Trophoblast cell (in vitro differentiated cells and primary cell): ENCODE results near the gene GNG12.

ENCODE experiments used
- DNase-seq, 2 donors: peaks; one replicate each; pipeline ENCODE4 v3.0.0-alpha.2; 2016
- H2AFZ ChIP-seq: 2 replicates; pipeline ENCODE4 v1.6.1; 2013; ENCODE audit warnings: low read length, moderate library complexity, mild to moderate bottlenecking; ENCODE audit not compliant: insufficient read depth, poor library complexity
- H2AK5ac ChIP-seq: 2 replicates; pipeline ENCODE4 v1.6.1; 2013; ENCODE audit warnings: mild to moderate bottlenecking, low read length
- H2BK120ac ChIP-seq: 2 replicates; pipeline ENCODE4 v1.6.1; 2013; ENCODE audit warnings: low read length, mild to moderate bottlenecking, moderate library complexity; ENCODE audit not compliant: insufficient read depth, poor library complexity
- H2BK12ac ChIP-seq: 2 replicates; pipeline ENCODE4 v1.6.1; 2013; ENCODE audit warnings: mild to moderate bottlenecking, low read length, moderate library complexity
- H2BK5ac ChIP-seq: 2 replicates; pipeline ENCODE4 v1.6.1; 2013; ENCODE audit warnings: low read length, low read depth, moderate library complexity, mild to moderate bottlenecking; ENCODE audit not compliant: poor library complexity
- H3K14ac ChIP-seq: 2 replicates; pipeline ENCODE4 v1.6.1; 2013; ENCODE audit warnings: mild to moderate bottlenecking, low read length
- H3K18ac ChIP-seq: 2 replicates; pipeline ENCODE4 v1.6.1; 2013; ENCODE audit warnings: mild to moderate bottlenecking, low read length
- H3K23ac ChIP-seq: 2 replicates; pipeline ENCODE4 v1.6.1; 2013; ENCODE audit warnings: low read length
- H3K27ac ChIP-seq: 2 replicates; pipeline ENCODE4 v1.5.1; 2013; ENCODE audit warnings: low read depth, mild to moderate bottlenecking, inconsistent platforms, low read length, moderate library complexity
- H3K27me3 ChIP-seq: 2 replicates; pipeline ENCODE4 v1.6.1; 2013; ENCODE audit warnings: inconsistent platforms, mild to moderate bottlenecking, low read length, moderate library complexity; ENCODE audit not compliant: insufficient read depth
- H3K36me3 ChIP-seq, 2 experiments: 1 replicate in 1 of 2; 2 replicates in 1 of 2; pipeline ENCODE4 v1.6.1; 2013; ENCODE audit warnings: low read length in 2 of 2, mild to moderate bottlenecking in 2 of 2, moderate library complexity in 1 of 2; ENCODE audit not compliant: insufficient read depth in 2 of 2, control insufficient read depth in 1 of 2
- H3K4ac ChIP-seq: 2 replicates; pipeline ENCODE4 v1.6.1; 2013; ENCODE audit warnings: low read depth, mild to moderate bottlenecking, low read length, moderate library complexity
- H3K4me1 ChIP-seq, 2 experiments: 1 replicate in 1 of 2; 2 replicates in 1 of 2; pipeline ENCODE4 v1.6.1; 2013; ENCODE audit warnings: low read length in 2 of 2, mild to moderate bottlenecking in 2 of 2, moderate library complexity in 1 of 2; ENCODE audit not compliant: insufficient read depth in 2 of 2, control insufficient read depth in 1 of 2
- H3K4me2 ChIP-seq: 2 replicates; pipeline ENCODE4 v1.6.1; 2013; ENCODE audit warnings: inconsistent platforms, mild to moderate bottlenecking, low read length, moderate library complexity
- H3K4me3 ChIP-seq: 2 replicates; pipeline ENCODE4 v1.5.1; 2013; ENCODE audit warnings: mild to moderate bottlenecking, low read depth, low read length, inconsistent platforms
- H3K79me1 ChIP-seq: one replicate; pipeline ENCODE4 v1.6.1; 2013; ENCODE audit warnings: low read length
- H3K79me2 ChIP-seq: 2 replicates; pipeline ENCODE4 v1.6.1; 2013; ENCODE audit warnings: low read length, mild to moderate bottlenecking; ENCODE audit not compliant: control insufficient read depth, insufficient read depth, poor library complexity
- H3K9ac ChIP-seq: 2 replicates; pipeline ENCODE4 v1.6.1; 2013; ENCODE audit warnings: mild to moderate bottlenecking, low read length
- H3K9me3 ChIP-seq: 2 replicates; pipeline ENCODE4 v1.6.1; 2013; ENCODE audit warnings: low read depth, mild to moderate bottlenecking, control low read depth, inconsistent platforms, low read length; ENCODE audit not compliant: insufficient read depth
- H4K12ac ChIP-seq: 2 replicates; pipeline ENCODE4 v1.6.1; 2013; ENCODE audit warnings: low read depth, mild to moderate bottlenecking, low read length, moderate library complexity
- H4K8ac ChIP-seq: 2 replicates; pipeline ENCODE4 v1.6.1; 2013; ENCODE audit warnings: low read depth, mild to moderate bottlenecking, low read length, moderate library complexity
- H4K91ac ChIP-seq: one replicate; pipeline ENCODE4 v1.6.1; 2013; ENCODE audit warnings: low read depth, mild to moderate bottlenecking, low read length, moderate library complexity
- WGBS: extraction: QIAGEN DNeasy Blood & Tissue Kit; methylation state at CpG from one replicate; pipeline ENCODE4 v1.1.7; 2013; ENCODE audit warnings: missing lambda C conversion rate; ENCODE audit not compliant: insufficient read length, insufficient coverage; ENCODE audit errors: extremely low coverage; 5-methylcytosine and 5-hydroxymethylcytosine counted together

GNG12 gene

GRCh38 chr1:67803380-67804279 is 29.6 kb downstream of the GNG12 start:
- H2BK12ac ChIP-seq, result no peak overlapping the region
- H3K18ac ChIP-seq, result no peak overlapping the region
- no peak overlapping the region for H3K4ac ChIP-seq
- H3K4me1 ChIP-seq, result peaks cover 0 to 4% of the 10 kb centered on the region in 2 experiments
- no CpG with 5 or more reads among the region's 7 CpGs for WGBS
- no peaks in the 10 kb centered on the region for H3K79me2 ChIP-seq
- H2AK5ac ChIP-seq, result no peak overlapping the region
- H3K9ac ChIP-seq, result no peak overlapping the region
- H3K36me3 ChIP-seq, result no peaks in the 10 kb centered on the region
- no peaks in the 10 kb centered on the region for H3K79me1 ChIP-seq
- no peak overlapping the region for H4K12ac ChIP-seq
- no peak overlapping the region for H2AFZ ChIP-seq
- H2BK5ac ChIP-seq, result no peak overlapping the region
- H3K14ac ChIP-seq, result no peak overlapping the region
- no peaks in the 10 kb centered on the region for H3K9me3 ChIP-seq
- no peak overlapping the region for H3K4me2 ChIP-seq
- H3K4me3 ChIP-seq, result no peak overlapping the region
- H4K8ac ChIP-seq, result peak overlapping the region; percentile 1
- no peak overlapping the region for H3K27ac ChIP-seq
- no peak overlapping the region for H2BK120ac ChIP-seq
- H3K27me3 ChIP-seq, result no peaks in the 10 kb centered on the region
- peak; percentile 57 to 66 for DNase-seq
- no peak overlapping the region for H3K23ac ChIP-seq
- no peak overlapping the region for H4K91ac ChIP-seq

DNA sequence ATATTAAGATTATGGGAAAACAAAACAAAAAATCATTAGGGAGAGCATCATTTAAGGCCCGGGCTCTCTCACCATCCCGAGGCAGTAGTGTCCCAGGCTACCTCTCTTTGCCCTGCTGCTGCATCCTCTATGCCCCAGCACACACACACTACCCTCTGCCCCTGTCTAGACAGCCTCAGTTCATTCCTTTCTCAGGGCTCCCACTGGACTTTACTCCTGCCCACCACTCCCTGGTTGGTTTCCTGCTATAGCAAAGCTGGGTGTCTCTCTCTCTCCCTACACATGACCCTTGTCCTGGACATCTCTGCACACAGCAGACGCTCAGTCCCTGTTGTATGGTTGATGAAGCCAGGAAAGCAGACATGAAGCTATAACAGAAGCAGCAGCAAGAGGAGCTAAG is 30.7 kb downstream of the GNG12 start:
- Histone ChIP-seq H2BK5ac (no peak overlapping the region), H2BK12ac (no peak overlapping the region), H3K18ac (no peak overlapping the region), H3K4me3 (no peak overlapping the region), H3K4me2 (no peak overlapping the region), H2AFZ (no peak overlapping the region), H3K79me1 (no peaks in the 10 kb centered on the region), H4K8ac (no peak overlapping the region), H3K23ac (no peak overlapping the region), H3K27me3 (no peaks in the 10 kb centered on the region), H3K4me1 (peaks cover 0 to 4% of the 10 kb centered on the region in 2 experiments), H4K91ac (no peak overlapping the region), H3K36me3 (no peaks in the 10 kb centered on the region), H3K4ac (peak overlapping the region; percentile 12), H3K9ac (no peak overlapping the region), H2AK5ac (no peak overlapping the region), H2BK120ac (no peak overlapping the region), H3K9me3 (no peaks in the 10 kb centered on the region), H4K12ac (no peak overlapping the region), H3K27ac (no peak overlapping the region), H3K14ac (no peak overlapping the region), H3K79me2 (no peaks in the 10 kb centered on the region)
- WGBS, result no CpG with 5 or more reads among the region's 3 CpGs
- DNase-seq, result no peak

DNA sequence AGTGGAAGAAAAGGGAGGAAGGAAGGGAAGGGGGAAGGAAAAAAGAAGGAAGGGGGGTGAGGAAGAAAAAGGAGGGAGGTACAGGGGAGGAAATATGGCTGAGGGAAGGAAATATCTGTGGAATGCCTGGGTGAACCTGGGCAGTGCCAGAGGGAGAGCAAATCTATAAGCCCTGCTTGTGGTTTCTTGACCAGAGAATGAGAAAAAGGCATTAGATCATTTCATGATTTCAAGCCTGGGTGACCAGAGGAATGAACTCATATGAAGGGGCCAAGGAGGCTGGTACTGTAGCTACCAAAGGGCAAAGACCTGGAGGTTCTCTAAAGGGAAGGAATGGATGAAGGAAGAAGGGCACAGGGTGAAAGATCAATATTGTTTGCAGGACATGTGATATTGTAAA is 31.4 kb downstream of the GNG12 start:
- H4K12ac ChIP-seq, result no peak overlapping the region
- H2AK5ac ChIP-seq, result no peak overlapping the region
- no peak overlapping the region for H2BK5ac ChIP-seq
- H3K79me2 ChIP-seq, result no peaks in the 10 kb centered on the region
- no peaks in the 10 kb centered on the region for H3K27me3 ChIP-seq
- H4K8ac ChIP-seq, result no peak overlapping the region
- no peak overlapping the region for H3K4me2 ChIP-seq
- no peak overlapping the region for H2AFZ ChIP-seq
- no peak overlapping the region for H3K23ac ChIP-seq
- H2BK12ac ChIP-seq, result no peak overlapping the region
- no peak overlapping the region for H3K18ac ChIP-seq
- H3K36me3 ChIP-seq, result no peaks in the 10 kb centered on the region
- no peak overlapping the region for H3K27ac ChIP-seq
- no peak overlapping the region for H2BK120ac ChIP-seq
- no peak overlapping the region for H3K14ac ChIP-seq
- no peak overlapping the region for H3K9ac ChIP-seq
- H3K4ac ChIP-seq, result no peak overlapping the region
- H3K4me1 ChIP-seq, result peaks cover 0 to 4% of the 10 kb centered on the region in 2 experiments
- H4K91ac ChIP-seq, result no peak overlapping the region
- no peak for DNase-seq
- H3K4me3 ChIP-seq, result no peak overlapping the region
- H3K79me1 ChIP-seq, result no peaks in the 10 kb centered on the region
- no peaks in the 10 kb centered on the region for H3K9me3 ChIP-seq

- no peaks in the 10 kb centered on the region for H3K79me2 ChIP-seq
- no peak overlapping the region for H4K8ac ChIP-seq
- no peaks in the 10 kb centered on the region for H3K36me3 ChIP-seq
- H4K91ac ChIP-seq, result no peak overlapping the region
- no peak for DNase-seq
- H3K4me3 ChIP-seq, result no peak overlapping the region
- no peak overlapping the region for H2BK5ac ChIP-seq
- no peak overlapping the region for H2AFZ ChIP-seq
- peaks cover 2% of the 10 kb centered on the region for H3K79me1 ChIP-seq
- H2BK12ac ChIP-seq, result no peak overlapping the region
- H3K18ac ChIP-seq, result no peak overlapping the region
- H3K4me2 ChIP-seq, result no peak overlapping the region
- no peak overlapping the region for H4K12ac ChIP-seq
- no peaks in the 10 kb centered on the region for H3K27me3 ChIP-seq
- WGBS, result no CpG with 5 or more reads among the region's 8 CpGs
- H3K4ac ChIP-seq, result no peak overlapping the region
- no peak overlapping the region for H2BK120ac ChIP-seq
- H3K4me1 ChIP-seq, result peaks cover 8 to 14% of the 10 kb centered on the region in 2 experiments
- no peak overlapping the region for H3K14ac ChIP-seq
- H3K27ac ChIP-seq, result no peak overlapping the region
- H2AK5ac ChIP-seq, result no peak overlapping the region
- peaks cover 2% of the 10 kb centered on the region for H3K9me3 ChIP-seq
- H3K9ac ChIP-seq, result no peak overlapping the region
- H3K23ac ChIP-seq, result no peak overlapping the region
These were observed 37.9 kb downstream of the GNG12 start for GRCh38 chr1:67795179-67795912.
